Peyer's patch (tissue), 4 donors: Measurements from ENCODE around the gene SIL1.

ENCODE experiments used
- POLR2A ChIP-seq, 2 donors: fragments of 450-650 bp; IDR thresholded peaks; one replicate each; pipeline ENCODE4 v1.5.1; 2017; ENCODE audit warnings: antibody characterized with exemption in 2 of 2, mild to moderate bottlenecking in 2 of 2, moderate library complexity in 2 of 2
- TF ChIP-seq, protein P1 (sequence below), 6 experiments: fragments of 450-650 bp in 4 of 6; fragments of 200-600 bp in 2 of 6; sonication (generic) in 1 of 6; IDR thresholded peaks; one replicate each; pipeline ENCODE4 v1.5.1; 2017 to 2019; ENCODE audit warnings: antibody characterized with exemption in 6 of 6, mild to moderate bottlenecking in 3 of 6, moderate library complexity in 1 of 6

GRCh38 chr5:139043157-139043905, 154.8 kb downstream of the SIL1 start:
- TF ChIP-seq POLR2A (IDR thresholded peaks at IDR 0.05) = no peak
- TF ChIP-seq, protein P1, sequence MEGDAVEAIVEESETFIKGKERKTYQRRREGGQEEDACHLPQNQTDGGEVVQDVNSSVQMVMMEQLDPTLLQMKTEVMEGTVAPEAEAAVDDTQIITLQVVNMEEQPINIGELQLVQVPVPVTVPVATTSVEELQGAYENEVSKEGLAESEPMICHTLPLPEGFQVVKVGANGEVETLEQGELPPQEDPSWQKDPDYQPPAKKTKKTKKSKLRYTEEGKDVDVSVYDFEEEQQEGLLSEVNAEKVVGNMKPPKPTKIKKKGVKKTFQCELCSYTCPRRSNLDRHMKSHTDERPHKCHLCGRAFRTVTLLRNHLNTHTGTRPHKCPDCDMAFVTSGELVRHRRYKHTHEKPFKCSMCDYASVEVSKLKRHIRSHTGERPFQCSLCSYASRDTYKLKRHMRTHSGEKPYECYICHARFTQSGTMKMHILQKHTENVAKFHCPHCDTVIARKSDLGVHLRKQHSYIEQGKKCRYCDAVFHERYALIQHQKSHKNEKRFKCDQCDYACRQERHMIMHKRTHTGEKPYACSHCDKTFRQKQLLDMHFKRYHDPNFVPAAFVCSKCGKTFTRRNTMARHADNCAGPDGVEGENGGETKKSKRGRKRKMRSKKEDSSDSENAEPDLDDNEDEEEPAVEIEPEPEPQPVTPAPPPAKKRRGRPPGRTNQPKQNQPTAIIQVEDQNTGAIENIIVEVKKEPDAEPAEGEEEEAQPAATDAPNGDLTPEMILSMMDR (IDR thresholded peaks at IDR 0.05) = no peak
